MG63 (cell line): Measurements from ENCODE around the gene LDLRAD4. TPM values are rescaled to one million over a fixed set of nuclear protein-coding genes. Genes with fewer than 3 reads are reported as not detected.

ENCODE experiments used
- DNase-seq: peaks from one replicate; pipeline ENCODE4 v3.0.0-alpha.2; 2020
- H3K27me3 ChIP-seq: fragments of 250-450 bp; sonication (Bioruptor Pico); 2 replicates; pipeline ENCODE4 v1.5.1; 2020; ENCODE audit warnings: mild to moderate bottlenecking, moderate library complexity
- H3K36me3 ChIP-seq: fragments of 250-450 bp; sonication (Bioruptor Pico); 2 replicates; pipeline ENCODE4 v1.5.1; 2020; ENCODE audit warnings: mild to moderate bottlenecking, moderate library complexity
- H3K4me3 ChIP-seq: fragments of 250-450 bp; sonication (Bioruptor Pico); 2 replicates; pipeline ENCODE4 v1.5.1; 2020; ENCODE audit warnings: mild to moderate bottlenecking, moderate library complexity
- H3K9me3 ChIP-seq: fragments of 250-450 bp; sonication (Bioruptor Pico); 2 replicates; pipeline ENCODE4 v1.5.1; 2020; ENCODE audit warnings: mild to moderate bottlenecking, moderate library complexity
- total RNA-seq: library from RNA; depleted of rRNA; stranded (reverse); fragments of >200 nt; shearing (Covaris generic); gene quantifications from 2 replicates; pipeline ENCODE4 v1.2.3, GENCODE V29; 2014; ENCODE audit warnings: low replicate concordance

Gene LDLRAD4
- total RNA-seq, 1 experiment from 2014 or later, result 0.36 TPM

DNA sequence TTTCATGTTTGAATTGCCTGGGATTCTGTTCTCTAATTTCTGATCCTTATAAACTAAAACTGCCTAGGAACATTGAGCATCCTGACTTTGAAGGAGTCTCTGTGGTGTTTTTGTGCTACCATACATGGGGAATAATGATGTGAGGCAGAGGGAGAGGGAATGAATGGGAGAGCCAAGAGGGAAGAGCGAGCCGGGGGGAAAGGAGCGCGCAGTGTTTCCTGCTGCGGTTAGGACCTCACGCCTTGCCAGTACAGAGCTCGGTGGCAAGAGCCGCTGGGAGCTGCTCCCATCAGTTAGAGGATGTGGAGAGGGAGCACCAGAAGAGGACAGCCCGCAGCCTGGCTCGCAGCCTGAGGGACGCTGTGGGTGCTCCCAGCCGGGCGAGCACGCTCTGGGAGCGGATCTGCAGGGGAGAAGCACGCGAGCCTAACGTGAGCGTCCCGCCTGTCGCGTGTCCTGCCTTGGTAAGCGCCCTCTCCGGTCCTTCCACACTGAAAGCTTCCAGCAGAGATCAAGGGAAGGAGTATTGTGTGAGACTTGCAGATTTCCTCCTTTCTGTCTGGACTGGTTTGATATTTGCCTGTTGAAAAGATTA, 393.1 kb downstream of the LDLRAD4 start:
- Histone ChIP-seq H3K9me3 (no peaks in the 10 kb centered on the region), H3K27me3 (peaks cover 20% of the 10 kb centered on the region), H3K4me3 (peak overlapping the region; percentile 27), H3K36me3 (no peaks in the 10 kb centered on the region)
- DNase-seq, result peak; percentile 32

DNA sequence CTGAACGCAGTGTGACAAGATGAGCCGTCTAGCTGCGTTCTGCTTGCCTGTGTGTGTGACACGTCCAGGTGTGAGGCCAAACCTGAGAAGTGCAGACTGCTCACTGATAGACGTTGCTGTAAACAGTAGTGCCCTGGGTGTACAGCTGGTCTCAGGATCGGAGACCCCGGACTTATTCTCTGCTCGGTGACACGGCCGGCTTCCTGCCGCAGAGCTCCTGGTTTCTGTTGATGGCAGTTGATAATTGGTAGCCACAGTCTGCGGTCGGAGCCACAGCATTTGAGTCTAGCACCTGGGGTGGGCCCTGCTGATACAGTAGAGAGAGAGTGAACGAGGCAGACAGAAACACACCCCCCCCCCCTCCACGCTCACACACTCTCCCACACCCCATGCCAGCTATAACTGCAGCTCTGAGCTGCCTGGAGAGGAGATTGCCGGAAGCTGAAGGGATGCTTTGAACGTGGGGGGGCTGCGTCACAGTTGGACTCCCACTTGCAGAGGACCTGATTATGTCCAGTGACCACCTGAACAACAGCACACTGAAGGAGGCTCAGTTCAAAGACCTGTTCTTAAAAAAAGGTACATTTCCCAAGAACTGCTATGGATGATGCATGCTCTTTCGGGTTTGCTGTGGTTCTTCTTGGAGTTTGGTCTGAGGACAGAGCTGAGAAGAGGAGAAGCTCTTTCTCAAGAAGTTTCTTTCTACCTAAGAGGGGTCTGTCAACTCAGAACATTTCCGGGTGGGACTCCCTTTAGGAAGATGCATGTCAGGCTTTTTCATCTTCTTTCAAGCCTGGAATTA, 393.8 kb downstream of the LDLRAD4 start:
- no peak for DNase-seq
- H3K9me3 ChIP-seq, result no peaks in the 10 kb centered on the region
- H3K27me3 ChIP-seq, result peaks cover 20% of the 10 kb centered on the region
- no peaks in the 10 kb centered on the region for H3K36me3 ChIP-seq
- no peak overlapping the region; the same call in 1 of the 2 replicates for H3K4me3 ChIP-seq

DNA sequence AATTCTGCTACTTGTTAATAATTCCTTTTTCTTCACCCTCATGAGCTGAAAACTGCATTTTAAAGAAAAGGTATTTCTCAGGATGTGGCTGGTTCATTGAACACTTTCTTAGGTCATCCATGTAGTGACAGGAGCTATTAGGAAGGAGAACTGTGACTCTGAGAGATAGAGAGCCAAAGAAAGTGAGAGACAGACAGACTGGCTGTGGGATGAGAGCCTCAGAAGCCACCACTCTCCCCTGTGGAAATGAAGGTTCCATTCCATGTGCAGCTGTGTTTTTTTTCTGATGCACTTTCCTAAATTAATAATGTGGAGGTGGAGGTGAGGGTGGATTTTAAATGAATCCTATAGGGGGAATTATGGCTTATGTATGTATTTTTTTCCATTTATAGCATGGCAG, 394.5 kb downstream of the LDLRAD4 start:
- H3K27me3 ChIP-seq, result peaks cover 20% of the 10 kb centered on the region
- H3K9me3 ChIP-seq, result no peaks in the 10 kb centered on the region
- H3K4me3 ChIP-seq, result no peak overlapping the region
- no peaks in the 10 kb centered on the region for H3K36me3 ChIP-seq
- DNase-seq, result no peak

DNA sequence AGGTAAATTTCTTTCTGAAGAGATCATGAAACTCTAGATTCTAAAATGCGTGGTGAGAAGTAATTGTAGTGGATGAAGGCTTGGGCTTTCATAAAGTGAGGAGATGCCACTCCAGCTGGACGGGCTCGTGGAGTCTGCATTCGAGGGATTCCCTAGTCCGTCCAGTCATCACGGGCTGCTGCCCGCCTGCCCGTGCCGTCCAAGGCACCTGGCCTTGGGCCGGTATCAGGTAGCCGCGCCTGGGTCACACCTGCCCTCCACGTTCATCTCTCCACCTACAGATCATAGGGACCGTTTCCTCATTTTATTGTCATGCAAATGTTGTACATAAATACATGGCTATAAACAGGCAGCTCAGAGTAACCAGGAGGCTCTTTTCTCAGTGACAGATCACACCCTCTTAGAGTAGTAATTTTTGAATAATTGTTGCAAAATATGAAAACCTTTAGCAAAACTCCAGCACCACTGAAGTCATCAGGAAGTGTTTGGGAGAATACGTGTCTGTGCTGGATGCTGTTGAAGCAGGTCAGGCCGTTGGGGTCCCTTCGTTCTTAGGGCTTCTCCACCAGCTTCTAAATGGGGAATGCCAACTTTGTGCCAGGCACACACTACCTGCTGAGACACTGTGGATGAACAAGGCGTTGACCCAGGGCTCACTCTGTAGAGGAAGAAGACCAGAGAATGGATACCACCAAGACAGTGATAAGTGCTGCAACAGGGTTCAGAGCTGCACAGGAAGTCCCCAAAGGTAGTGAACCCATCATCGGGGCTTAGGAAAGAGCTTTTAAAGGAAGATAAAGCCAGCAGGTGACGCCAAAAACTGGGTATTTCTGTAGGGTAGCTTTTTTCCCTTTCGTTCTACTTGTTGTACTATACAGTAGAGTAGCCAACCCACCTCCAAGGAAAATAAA, 395.3 kb downstream of the LDLRAD4 start:
- no peak for DNase-seq
- no peaks in the 10 kb centered on the region for H3K36me3 ChIP-seq
- H3K4me3 ChIP-seq, result no peak overlapping the region
- H3K9me3 ChIP-seq, result no peaks in the 10 kb centered on the region
- peaks cover 20% of the 10 kb centered on the region for H3K27me3 ChIP-seq

DNA sequence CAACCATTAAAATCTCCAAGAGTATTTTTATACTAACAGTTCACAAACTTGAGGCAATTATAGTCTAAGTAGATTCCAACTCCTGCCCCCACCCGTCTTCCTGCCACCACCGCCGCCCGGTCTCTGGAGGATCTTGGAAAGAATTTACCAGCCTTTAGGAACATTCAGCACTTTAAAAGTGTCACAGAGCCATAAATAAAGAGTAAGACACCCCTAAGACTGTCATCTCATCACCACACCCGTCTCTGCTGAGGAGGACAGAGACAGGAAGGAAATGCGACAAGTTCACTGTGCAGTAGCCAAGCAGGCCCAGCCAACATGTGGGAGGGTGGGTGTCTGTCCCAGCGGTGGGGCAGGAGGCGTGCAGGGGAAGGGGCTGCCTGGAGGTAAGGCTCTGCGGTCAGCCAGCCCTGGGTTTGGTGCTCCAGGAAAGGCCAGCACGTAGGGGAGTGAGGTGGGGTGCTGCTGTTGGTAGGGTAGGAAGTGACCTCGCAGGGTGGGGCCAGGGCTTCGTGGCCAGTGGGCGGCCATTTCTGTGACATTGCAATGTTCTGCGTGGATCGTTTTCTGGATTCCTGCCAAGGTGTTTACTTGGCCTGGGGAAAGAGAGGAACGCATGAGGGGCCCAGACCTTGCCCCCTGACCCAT, 396.2 kb downstream of the LDLRAD4 start:
- no peaks in the 10 kb centered on the region for H3K36me3 ChIP-seq
- no peak overlapping the region for H3K4me3 ChIP-seq
- no peak for DNase-seq
- peaks cover 20% of the 10 kb centered on the region for H3K27me3 ChIP-seq
- no peaks in the 10 kb centered on the region for H3K9me3 ChIP-seq

DNA sequence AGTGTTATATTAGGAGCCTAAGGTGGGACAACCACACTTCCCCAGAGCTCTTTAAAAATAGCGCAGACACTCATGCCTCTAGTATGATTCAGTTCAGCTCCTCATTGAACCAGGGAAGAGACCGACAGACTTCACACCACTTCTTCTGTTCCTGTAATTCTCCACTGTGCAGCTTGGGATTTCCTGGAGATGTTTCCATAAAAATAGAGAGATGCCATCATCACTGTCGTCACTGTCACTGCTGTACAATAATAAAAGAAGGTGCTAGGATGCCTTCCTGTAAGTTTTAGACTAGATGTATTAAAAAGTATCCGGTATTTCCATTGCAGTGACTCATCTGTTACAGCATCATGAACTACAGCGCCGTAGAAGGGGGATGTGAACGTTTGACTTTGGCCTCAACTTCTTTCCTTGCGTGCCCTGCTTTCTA, 396.9 kb downstream of the LDLRAD4 start:
- no peak for DNase-seq
- H3K36me3 ChIP-seq, result no peaks in the 10 kb centered on the region
- H3K9me3 ChIP-seq, result no peaks in the 10 kb centered on the region
- peaks cover 20% of the 10 kb centered on the region for H3K27me3 ChIP-seq
- H3K4me3 ChIP-seq, result no peak overlapping the region

DNA sequence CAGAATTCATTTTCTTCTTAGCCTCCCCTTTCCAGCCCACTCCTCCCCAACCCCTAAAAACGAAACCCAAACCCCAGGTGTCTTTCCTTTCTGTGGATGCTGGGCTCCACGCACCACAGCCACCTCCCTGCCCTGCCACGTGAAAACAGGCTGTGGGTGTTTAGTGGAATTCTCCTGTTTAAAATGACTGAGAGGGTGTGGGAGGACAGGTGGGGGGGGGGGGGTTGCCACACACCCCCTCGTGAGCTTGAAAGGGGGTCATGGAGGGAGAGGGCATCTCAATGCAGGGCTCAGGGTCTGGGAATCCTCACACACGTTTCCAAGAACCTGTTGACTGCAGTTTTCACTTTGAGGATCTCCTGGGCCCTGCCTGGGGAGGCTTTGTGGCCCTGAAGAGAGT, 397.5 kb downstream of the LDLRAD4 start:
- DNase-seq, result no peak
- Histone ChIP-seq H3K36me3 (no peaks in the 10 kb centered on the region), H3K27me3 (peaks cover 20% of the 10 kb centered on the region), H3K4me3 (no peak overlapping the region), H3K9me3 (no peaks in the 10 kb centered on the region)

DNA sequence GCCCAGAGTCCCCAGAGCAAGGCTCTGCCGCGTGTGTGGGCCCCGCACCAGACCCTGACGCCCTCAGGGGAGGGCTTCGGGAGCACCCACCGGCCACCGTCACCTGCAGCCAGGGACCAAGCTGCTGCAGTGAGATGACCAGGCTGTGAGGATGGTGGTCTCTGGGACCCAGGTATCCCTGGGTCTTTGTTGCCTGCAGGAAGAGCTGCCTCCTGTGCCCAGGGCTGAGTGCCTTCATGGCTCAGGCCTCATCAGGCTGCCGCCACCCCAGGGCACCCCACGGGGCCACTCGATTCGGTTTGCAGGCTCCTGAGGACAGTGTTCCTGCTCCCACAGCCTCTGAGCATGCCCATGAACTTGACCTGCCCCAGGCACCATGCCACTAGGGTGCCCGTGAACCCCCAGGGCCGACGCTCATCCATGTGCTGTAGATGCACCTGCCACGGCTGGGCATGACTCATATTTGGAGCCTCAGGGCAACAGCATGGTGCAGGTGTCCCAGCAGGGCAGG, 398.0 kb downstream of the LDLRAD4 start:
- Histone ChIP-seq H3K27me3 (peaks cover 20% of the 10 kb centered on the region), H3K9me3 (no peaks in the 10 kb centered on the region), H3K36me3 (no peaks in the 10 kb centered on the region), H3K4me3 (no peak overlapping the region)
- no peak for DNase-seq

DNA sequence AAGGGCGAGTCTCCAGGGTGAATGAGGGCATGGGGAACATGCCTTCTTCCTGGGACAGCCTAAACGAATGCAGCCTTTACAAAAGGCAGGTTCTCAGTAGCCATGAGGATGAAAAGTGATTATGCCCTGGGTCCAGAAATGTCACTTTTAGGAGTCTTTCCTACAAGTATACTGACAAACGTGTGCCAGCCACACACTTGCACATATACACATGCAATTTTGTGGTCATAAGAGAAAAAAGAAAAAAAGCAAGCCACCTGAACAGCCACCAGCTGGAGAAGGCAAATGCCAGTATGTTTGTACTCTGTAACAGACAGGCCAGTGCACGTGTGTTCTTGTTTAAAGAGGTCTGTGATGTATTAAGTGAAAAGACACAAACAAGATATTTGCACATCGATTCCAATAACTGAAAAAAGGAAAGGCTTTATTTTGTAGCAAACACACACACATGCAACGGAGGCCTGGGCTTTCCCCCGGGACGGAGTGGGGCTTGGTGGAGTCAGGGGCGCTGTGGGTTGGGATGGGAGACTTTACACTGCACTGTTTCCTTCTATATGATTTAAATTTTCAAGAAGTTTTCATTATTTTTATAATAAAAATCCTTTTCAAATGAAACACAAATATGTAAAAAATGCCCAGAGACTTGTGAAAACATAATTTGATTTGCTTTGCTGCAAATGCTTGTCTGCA, 399.4 kb downstream of the LDLRAD4 start:
- Histone ChIP-seq H3K36me3 (no peaks in the 10 kb centered on the region), H3K9me3 (no peaks in the 10 kb centered on the region), H3K27me3 (peaks cover 6% of the 10 kb centered on the region), H3K4me3 (no peak overlapping the region)
- no peak for DNase-seq

DNA sequence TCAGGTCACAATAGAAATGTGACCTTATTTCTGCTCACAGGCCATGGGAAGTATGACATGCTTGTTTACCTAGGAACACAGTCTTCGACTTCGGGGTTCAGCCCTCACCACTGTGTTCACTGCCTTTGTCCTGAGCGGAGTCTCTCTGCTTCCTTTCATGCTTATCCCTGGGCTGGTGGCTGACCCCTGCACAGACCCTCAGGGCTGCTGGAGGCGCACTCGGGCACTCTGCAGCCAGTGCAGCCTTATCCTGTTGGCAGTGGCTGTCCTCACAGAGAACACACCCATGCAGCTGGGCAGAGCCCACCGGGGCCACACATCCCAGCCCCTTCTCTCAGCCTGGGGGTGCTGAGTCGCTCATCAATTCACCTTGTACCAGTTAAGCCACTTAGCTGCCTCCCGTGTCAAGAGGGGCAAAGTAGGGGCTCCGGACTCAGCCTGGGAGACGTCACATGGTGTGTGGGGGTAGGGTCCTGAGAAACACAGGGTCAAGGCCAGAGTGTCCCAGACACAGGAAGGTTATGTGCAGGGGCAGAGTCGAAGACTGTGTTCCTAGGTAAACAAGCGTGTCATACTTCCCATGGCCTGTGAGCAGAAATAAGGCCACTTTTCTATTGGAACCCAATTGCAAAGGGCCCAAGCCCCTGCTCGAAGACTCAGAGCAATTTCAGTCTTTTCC, 400.3 kb downstream of the LDLRAD4 start:
- no peaks in the 10 kb centered on the region for H3K36me3 ChIP-seq
- no peaks in the 10 kb centered on the region for H3K9me3 ChIP-seq
- no peaks in the 10 kb centered on the region; the same call in 1 of the 2 replicates for H3K27me3 ChIP-seq
- no peak for DNase-seq
- no peak overlapping the region for H3K4me3 ChIP-seq

DNA sequence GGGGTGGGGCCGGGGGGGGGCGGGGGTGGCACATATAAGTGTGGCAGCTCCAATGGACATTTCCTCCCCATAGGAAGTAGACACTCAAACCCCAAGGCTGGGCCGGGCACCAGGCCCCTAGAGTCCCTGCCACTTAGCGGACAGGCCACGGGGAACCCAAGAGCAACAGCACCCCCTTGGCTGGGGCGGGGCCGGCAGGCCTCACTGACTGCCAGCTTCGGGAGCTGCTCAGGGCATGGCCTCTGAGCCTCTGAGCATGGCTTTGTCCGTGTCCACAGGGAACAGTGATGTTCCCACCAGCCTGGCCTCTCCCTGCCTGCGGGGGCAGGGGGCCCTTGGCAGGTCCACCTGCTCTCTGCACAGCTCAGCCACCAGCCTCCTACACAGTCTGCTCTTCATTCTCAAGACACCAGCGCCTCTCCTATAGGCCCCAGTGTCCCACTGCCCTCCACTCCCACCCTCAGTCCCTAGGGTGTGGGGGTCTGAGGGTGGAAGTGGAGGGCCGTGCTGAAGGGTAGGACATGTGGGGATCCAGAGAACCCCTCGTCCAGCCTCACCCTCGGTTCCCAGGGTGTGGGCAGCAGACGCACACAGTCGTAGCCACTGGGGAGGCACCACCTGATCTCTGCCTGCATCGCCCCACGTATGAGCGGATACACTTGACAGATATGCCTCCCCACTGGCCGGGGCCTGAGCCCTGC, 401.1 kb downstream of the LDLRAD4 start:
- Histone ChIP-seq H3K4me3 (no peak overlapping the region), H3K36me3 (no peaks in the 10 kb centered on the region), H3K9me3 (no peaks in the 10 kb centered on the region), H3K27me3 (no peaks in the 10 kb centered on the region; the same call in 1 of the 2 replicates)
- DNase-seq, result no peak

DNA sequence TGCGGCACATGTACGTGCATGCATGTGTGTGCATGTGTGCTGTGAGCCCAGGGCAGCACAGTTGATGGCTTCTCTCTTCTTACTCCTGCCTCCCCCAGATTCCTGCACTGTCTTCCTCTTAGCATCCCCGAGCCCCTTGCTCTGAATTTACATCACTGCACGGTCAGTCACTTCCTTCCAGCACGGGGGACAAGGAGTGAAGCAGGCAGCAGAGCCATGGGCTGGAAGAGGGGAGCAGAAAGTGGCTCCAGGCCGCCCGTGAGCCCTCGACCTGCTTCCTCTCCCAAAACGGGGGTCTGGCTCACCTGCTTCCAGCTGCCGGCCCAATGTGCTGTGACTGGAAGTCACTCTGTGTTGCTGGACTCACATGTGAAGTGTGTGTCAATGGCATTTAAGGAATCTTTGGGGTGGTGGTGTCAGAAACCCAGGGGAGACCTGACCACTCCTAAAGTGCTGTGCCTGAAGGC, 401.7 kb downstream of the LDLRAD4 start:
- no peaks in the 10 kb centered on the region; the same call in 1 of the 2 replicates for H3K27me3 ChIP-seq
- H3K9me3 ChIP-seq, result no peaks in the 10 kb centered on the region
- no peaks in the 10 kb centered on the region for H3K36me3 ChIP-seq
- no peak overlapping the region for H3K4me3 ChIP-seq
- no peak for DNase-seq

DNA sequence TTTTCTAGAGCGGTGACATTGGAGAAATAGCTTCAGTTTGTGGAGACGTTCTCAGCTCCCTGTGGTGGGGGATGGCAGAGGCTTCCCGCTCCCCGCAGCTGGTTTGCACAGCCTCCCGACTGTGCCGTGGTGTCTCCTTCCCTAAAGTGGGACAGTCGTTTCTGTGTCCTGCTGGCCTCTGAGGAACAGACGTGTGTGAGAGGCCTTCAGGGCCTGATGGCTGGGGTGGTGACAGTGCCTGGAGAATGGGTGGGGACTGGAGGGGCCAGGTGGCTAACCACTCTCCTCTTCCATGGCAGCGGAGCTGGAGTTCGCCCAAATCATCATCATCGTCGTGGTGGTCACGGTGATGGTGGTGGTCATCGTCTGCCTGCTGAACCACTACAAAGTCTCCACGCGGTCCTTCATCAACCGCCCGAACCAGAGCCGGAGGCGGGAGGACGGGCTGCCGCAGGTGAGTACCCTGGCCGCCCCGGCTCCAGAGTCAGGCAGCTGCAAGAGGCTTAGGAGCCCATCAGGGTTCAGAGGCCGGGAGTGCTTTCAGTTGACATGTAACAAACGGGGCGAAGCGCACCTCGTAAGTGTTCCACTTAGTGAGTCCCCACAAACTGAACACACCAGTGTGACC, 402.4 kb downstream of the LDLRAD4 start:
- Histone ChIP-seq H3K9me3 (no peaks in the 10 kb centered on the region), H3K4me3 (no peak overlapping the region), H3K27me3 (no peaks in the 10 kb centered on the region; the same call in 1 of the 2 replicates), H3K36me3 (no peaks in the 10 kb centered on the region)
- no peak for DNase-seq

DNA sequence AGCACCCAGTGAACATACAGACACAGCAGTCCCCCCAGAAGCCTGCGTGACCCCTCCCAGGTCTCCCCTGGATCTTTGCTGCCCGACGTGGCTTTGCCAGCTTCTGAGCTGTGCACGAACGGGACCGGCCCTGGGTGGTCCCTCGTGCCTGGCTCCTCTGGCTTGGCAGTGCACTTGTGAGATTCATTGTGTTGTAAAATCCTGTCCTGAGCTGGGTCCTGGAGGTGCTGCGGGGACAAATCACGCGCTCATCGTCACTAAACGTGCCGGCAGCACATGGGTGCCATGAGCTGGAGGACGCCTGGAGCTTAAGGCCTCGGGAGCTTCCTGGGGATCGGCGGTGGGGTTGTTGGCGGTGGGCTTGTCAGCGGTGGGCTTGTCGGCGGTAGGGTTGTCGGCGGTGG, 402.9 kb downstream of the LDLRAD4 start:
- no peaks in the 10 kb centered on the region for H3K36me3 ChIP-seq
- H3K4me3 ChIP-seq, result no peak overlapping the region
- no peaks in the 10 kb centered on the region; the same call in 1 of the 2 replicates for H3K27me3 ChIP-seq
- H3K9me3 ChIP-seq, result no peaks in the 10 kb centered on the region
- no peak for DNase-seq
